Trophoblast cell (in vitro differentiated cells and primary cell): Measurements from ENCODE around the gene PLA2G15.

Source experiments
- DNase-seq, 2 donors: peaks; one replicate each; pipeline ENCODE4 v3.0.0-alpha.2; 2016
- H2AFZ ChIP-seq: 2 replicates; pipeline ENCODE4 v1.6.1; 2013; ENCODE audit warnings: low read length, moderate library complexity, mild to moderate bottlenecking; ENCODE audit not compliant: insufficient read depth, poor library complexity
- H2AK5ac ChIP-seq: 2 replicates; pipeline ENCODE4 v1.6.1; 2013; ENCODE audit warnings: mild to moderate bottlenecking, low read length
- H2BK120ac ChIP-seq: 2 replicates; pipeline ENCODE4 v1.6.1; 2013; ENCODE audit warnings: low read length, mild to moderate bottlenecking, moderate library complexity; ENCODE audit not compliant: insufficient read depth, poor library complexity
- H2BK12ac ChIP-seq: 2 replicates; pipeline ENCODE4 v1.6.1; 2013; ENCODE audit warnings: mild to moderate bottlenecking, low read length, moderate library complexity
- H2BK5ac ChIP-seq: 2 replicates; pipeline ENCODE4 v1.6.1; 2013; ENCODE audit warnings: low read length, low read depth, moderate library complexity, mild to moderate bottlenecking; ENCODE audit not compliant: poor library complexity
- H3K14ac ChIP-seq: 2 replicates; pipeline ENCODE4 v1.6.1; 2013; ENCODE audit warnings: mild to moderate bottlenecking, low read length
- H3K18ac ChIP-seq: 2 replicates; pipeline ENCODE4 v1.6.1; 2013; ENCODE audit warnings: mild to moderate bottlenecking, low read length
- H3K23ac ChIP-seq: 2 replicates; pipeline ENCODE4 v1.6.1; 2013; ENCODE audit warnings: low read length
- H3K27ac ChIP-seq: 2 replicates; pipeline ENCODE4 v1.5.1; 2013; ENCODE audit warnings: low read depth, mild to moderate bottlenecking, inconsistent platforms, low read length, moderate library complexity
- H3K27me3 ChIP-seq: 2 replicates; pipeline ENCODE4 v1.6.1; 2013; ENCODE audit warnings: inconsistent platforms, mild to moderate bottlenecking, low read length, moderate library complexity; ENCODE audit not compliant: insufficient read depth
- H3K36me3 ChIP-seq, 2 experiments: 1 replicate in 1 of 2; 2 replicates in 1 of 2; pipeline ENCODE4 v1.6.1; 2013; ENCODE audit warnings: low read length in 2 of 2, mild to moderate bottlenecking in 2 of 2, moderate library complexity in 1 of 2; ENCODE audit not compliant: insufficient read depth in 2 of 2, control insufficient read depth in 1 of 2
- H3K4ac ChIP-seq: 2 replicates; pipeline ENCODE4 v1.6.1; 2013; ENCODE audit warnings: low read depth, mild to moderate bottlenecking, low read length, moderate library complexity
- H3K4me1 ChIP-seq, 2 experiments: 1 replicate in 1 of 2; 2 replicates in 1 of 2; pipeline ENCODE4 v1.6.1; 2013; ENCODE audit warnings: low read length in 2 of 2, mild to moderate bottlenecking in 2 of 2, moderate library complexity in 1 of 2; ENCODE audit not compliant: insufficient read depth in 2 of 2, control insufficient read depth in 1 of 2
- H3K4me2 ChIP-seq: 2 replicates; pipeline ENCODE4 v1.6.1; 2013; ENCODE audit warnings: inconsistent platforms, mild to moderate bottlenecking, low read length, moderate library complexity
- H3K4me3 ChIP-seq: 2 replicates; pipeline ENCODE4 v1.5.1; 2013; ENCODE audit warnings: mild to moderate bottlenecking, low read depth, low read length, inconsistent platforms
- H3K79me1 ChIP-seq: one replicate; pipeline ENCODE4 v1.6.1; 2013; ENCODE audit warnings: low read length
- H3K79me2 ChIP-seq: 2 replicates; pipeline ENCODE4 v1.6.1; 2013; ENCODE audit warnings: low read length, mild to moderate bottlenecking; ENCODE audit not compliant: control insufficient read depth, insufficient read depth, poor library complexity
- H3K9ac ChIP-seq: 2 replicates; pipeline ENCODE4 v1.6.1; 2013; ENCODE audit warnings: mild to moderate bottlenecking, low read length
- H3K9me3 ChIP-seq: 2 replicates; pipeline ENCODE4 v1.6.1; 2013; ENCODE audit warnings: low read depth, mild to moderate bottlenecking, control low read depth, inconsistent platforms, low read length; ENCODE audit not compliant: insufficient read depth
- H4K12ac ChIP-seq: 2 replicates; pipeline ENCODE4 v1.6.1; 2013; ENCODE audit warnings: low read depth, mild to moderate bottlenecking, low read length, moderate library complexity
- H4K8ac ChIP-seq: 2 replicates; pipeline ENCODE4 v1.6.1; 2013; ENCODE audit warnings: low read depth, mild to moderate bottlenecking, low read length, moderate library complexity
- H4K91ac ChIP-seq: one replicate; pipeline ENCODE4 v1.6.1; 2013; ENCODE audit warnings: low read depth, mild to moderate bottlenecking, low read length, moderate library complexity
- WGBS: extraction: QIAGEN DNeasy Blood & Tissue Kit; methylation state at CpG from one replicate; pipeline ENCODE4 v1.1.7; 2013; ENCODE audit warnings: missing lambda C conversion rate; ENCODE audit not compliant: insufficient read length, insufficient coverage; ENCODE audit errors: extremely low coverage; 5-methylcytosine and 5-hydroxymethylcytosine counted together

The PLA2G15 gene

GRCh38 chr16:68238029-68238345 is 7.2 kb upstream of the PLA2G15 start:
- Histone ChIP-seq H4K91ac (peak overlapping the region; percentile 98), H4K12ac (peak overlapping the region; percentile 45), H3K79me2 (peaks cover 20% of the 10 kb centered on the region), H4K8ac (peak overlapping the region; percentile 98), H2AFZ (peak overlapping the region; percentile 89), H3K36me3 (peaks cover 0 to 2% of the 10 kb centered on the region in 2 experiments), H2BK120ac (peak overlapping the region; percentile 66), H3K9ac (no peak overlapping the region), H3K27ac (peak overlapping the region; percentile 91), H3K9me3 (no peaks in the 10 kb centered on the region), H3K4me3 (peak overlapping the region; percentile 40), H3K27me3 (no peaks in the 10 kb centered on the region), H3K4me1 (peaks cover 31 to 34% of the 10 kb centered on the region in 2 experiments), H3K4me2 (peak overlapping the region; percentile 55), H2AK5ac (peak overlapping the region; percentile 94), H2BK5ac (peak overlapping the region; percentile 93), H2BK12ac (peak overlapping the region; percentile 80), H3K14ac (peak overlapping the region; percentile 98), H3K4ac (peak overlapping the region; percentile 94), H3K18ac (peak overlapping the region; percentile 99), H3K23ac (no peak overlapping the region), H3K79me1 (peaks cover 29% of the 10 kb centered on the region)
- WGBS: no CpG with 5 or more reads among the region's 20 CpGs
- DNase-seq: no peak

- Histone ChIP-seq H3K4me2 (no peak overlapping the region), H2BK12ac (no peak overlapping the region), H2AK5ac (no peak overlapping the region), H3K4me1 (peaks cover 19 to 21% of the 10 kb centered on the region in 2 experiments), H3K79me1 (peaks cover 16% of the 10 kb centered on the region), H4K12ac (no peak overlapping the region), H3K18ac (no peak overlapping the region), H3K27me3 (no peaks in the 10 kb centered on the region), H2AFZ (no peak overlapping the region), H3K9me3 (peaks cover 2% of the 10 kb centered on the region), H2BK5ac (no peak overlapping the region), H2BK120ac (no peak overlapping the region), H4K8ac (no peak overlapping the region), H3K23ac (no peak overlapping the region), H3K4me3 (no peak overlapping the region), H3K14ac (no peak overlapping the region), H4K91ac (no peak overlapping the region), H3K4ac (no peak overlapping the region), H3K36me3 (no peaks in the 10 kb centered on the region), H3K9ac (no peak overlapping the region), H3K27ac (no peak overlapping the region), H3K79me2 (peaks cover 10% of the 10 kb centered on the region)
- WGBS: no CpG with 5 or more reads among the region's 7 CpGs
- no peak for DNase-seq
Observed at GRCh38 chr16:68242085-68242484, 3.1 kb upstream of the PLA2G15 start.

DNA sequence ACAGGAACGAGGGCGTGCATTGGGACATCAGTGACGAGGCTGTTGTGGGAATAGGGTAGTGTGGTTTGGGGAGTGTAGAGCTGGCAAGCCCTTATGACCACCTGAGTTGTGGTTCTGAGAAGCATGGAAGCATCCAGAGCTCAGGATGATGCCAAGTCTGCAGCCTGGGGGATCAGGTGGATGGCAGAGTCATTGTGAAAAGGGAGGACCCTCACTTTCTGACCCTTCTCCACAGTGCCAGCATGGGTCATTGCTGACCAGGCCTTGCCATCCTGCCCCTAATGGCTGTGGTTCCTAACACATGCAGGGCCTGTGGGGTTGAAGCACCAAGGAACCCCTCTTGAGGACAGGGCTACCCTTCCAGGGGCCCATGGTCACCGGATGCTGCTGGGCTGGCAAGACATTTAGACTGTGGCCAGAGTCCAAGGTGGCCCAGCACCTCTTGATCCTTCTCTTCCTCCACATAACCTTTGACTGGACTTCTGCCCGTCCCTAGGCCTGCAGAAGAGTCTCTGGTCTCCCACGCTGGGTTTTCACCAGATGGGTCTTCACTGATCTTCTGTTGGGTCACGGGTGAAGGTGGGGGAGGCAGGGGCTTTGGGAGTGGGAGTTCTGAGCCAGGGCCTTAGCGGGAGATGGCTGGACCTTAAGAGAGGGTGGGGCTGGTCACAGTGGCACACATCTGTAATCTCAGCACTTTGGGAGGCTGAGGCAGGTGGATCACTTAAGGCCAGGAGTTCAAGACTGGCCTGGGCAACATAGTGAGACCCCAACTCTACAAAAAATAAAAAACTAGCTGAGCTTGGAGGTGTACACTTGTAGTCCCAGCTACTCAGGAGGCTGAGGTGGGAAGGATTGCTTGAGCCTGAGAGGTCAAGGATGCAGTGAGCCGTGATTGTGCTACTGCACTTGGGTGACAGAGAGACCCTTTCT is 2.0 kb upstream of the PLA2G15 start:
- Histone ChIP-seq H3K9me3 (peaks cover 2% of the 10 kb centered on the region), H3K27me3 (no peaks in the 10 kb centered on the region), H4K8ac (no peak overlapping the region), H3K36me3 (no peaks in the 10 kb centered on the region), H2BK120ac (no peak overlapping the region), H3K18ac (no peak overlapping the region), H3K79me1 (peaks cover 9% of the 10 kb centered on the region), H4K12ac (no peak overlapping the region), H3K4ac (no peak overlapping the region), H2AK5ac (no peak overlapping the region), H3K4me2 (no peak overlapping the region), H3K23ac (no peak overlapping the region), H2BK12ac (no peak overlapping the region), H3K14ac (no peak overlapping the region), H3K4me3 (no peak overlapping the region), H3K9ac (no peak overlapping the region), H4K91ac (no peak overlapping the region), H3K4me1 (peaks cover 16 to 17% of the 10 kb centered on the region in 2 experiments), H3K79me2 (peaks cover 5% of the 10 kb centered on the region), H2AFZ (no peak overlapping the region), H3K27ac (no peak overlapping the region), H2BK5ac (no peak overlapping the region)
- no CpG with 5 or more reads among the region's 9 CpGs for WGBS
- no peak for DNase-seq

DNA sequence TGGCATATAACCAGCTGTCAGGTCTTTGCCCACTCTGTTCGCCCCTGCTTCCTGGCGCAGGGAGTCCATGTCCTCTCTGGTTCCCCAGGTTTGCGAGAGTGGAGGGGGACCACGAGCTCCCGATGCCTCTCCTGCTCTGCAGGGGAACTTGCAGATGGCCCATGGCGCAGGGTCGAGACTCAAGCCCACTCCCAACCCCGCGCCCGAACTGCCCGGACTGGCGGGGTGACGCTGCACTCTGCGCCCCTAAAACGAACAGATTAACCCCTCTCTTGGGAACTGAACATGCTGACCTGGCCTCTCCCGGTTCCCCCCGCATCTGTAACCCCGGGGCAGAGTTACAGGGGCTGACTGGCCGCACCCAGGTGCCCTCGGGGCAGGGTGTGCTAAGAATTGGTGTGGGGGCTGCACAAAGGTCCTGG is 681 bp upstream of the PLA2G15 start:
- Histone ChIP-seq H4K8ac (peak overlapping the region; percentile 63), H3K4me3 (peak overlapping the region; percentile 79), H2BK120ac (no peak overlapping the region), H3K14ac (peak overlapping the region; percentile 34), H3K23ac (no peak overlapping the region), H3K36me3 (peaks cover 3 to 5% of the 10 kb centered on the region in 2 experiments), H3K9ac (no peak overlapping the region), H3K4me2 (peak overlapping the region; percentile 80), H3K9me3 (peaks cover 2% of the 10 kb centered on the region), H3K4ac (no peak overlapping the region), H4K12ac (peak overlapping the region; percentile 56), H2BK5ac (no peak overlapping the region), H2AFZ (peak overlapping the region; percentile 80), H2BK12ac (no peak overlapping the region), H3K79me1 (peaks cover 9% of the 10 kb centered on the region), H3K27ac (no peak overlapping the region), H3K79me2 (peaks cover 5% of the 10 kb centered on the region), H3K4me1 (peaks cover 16% of the 10 kb centered on the region in 2 experiments), H2AK5ac (peak overlapping the region; percentile 23), H3K27me3 (no peaks in the 10 kb centered on the region), H3K18ac (no peak overlapping the region), H4K91ac (peak overlapping the region; percentile 7)
- WGBS: no CpG with 5 or more reads among the region's 20 CpGs
- no peak for DNase-seq
